Stimulated activated CD4-positive, alpha-beta T cell treated with anti-CD3 and anti-CD28 coated beads, Interleukin-4, amount 100 ng/mL, for 24 hours (primary cell): ENCODE data around the gene C22orf23.

Source experiments
- DNase-seq: peaks from one replicate; pipeline ENCODE4 v3.0.0-alpha.2; 2020

The C22orf23 gene

GRCh38 chr22:37896939-37897338 is 56.5 kb downstream of the C22orf23 start:
- no peak for DNase-seq

- DNase-seq = no peak
Measured at GRCh38 chr22:37896181-37896592, 57.2 kb downstream of the C22orf23 start.

- DNase-seq = no peak
Measured at GRCh38 chr22:37894939-37895670, 58.3 kb downstream of the C22orf23 start.

GRCh38 chr22:37893583-37893983 is 59.8 kb downstream of the C22orf23 start:
- DNase-seq = no peak
